Right hindlimb (tissue), 1 donor: Measurements from ENCODE around the gene MOB1B.
A peak's percentile ranks its signal among the peaks of the same experiment; 100 is the strongest.
"Not testable (repeated sequence)": the region's sequence is repeated elsewhere in the genome, so short reads cannot be mapped to it uniquely, and the experiment has no call there.

ENCODE experiments used
- DNase-seq: peaks from one replicate; pipeline ENCODE4 v3.0.0-alpha.2; 2018

MOB1B gene

DNA sequence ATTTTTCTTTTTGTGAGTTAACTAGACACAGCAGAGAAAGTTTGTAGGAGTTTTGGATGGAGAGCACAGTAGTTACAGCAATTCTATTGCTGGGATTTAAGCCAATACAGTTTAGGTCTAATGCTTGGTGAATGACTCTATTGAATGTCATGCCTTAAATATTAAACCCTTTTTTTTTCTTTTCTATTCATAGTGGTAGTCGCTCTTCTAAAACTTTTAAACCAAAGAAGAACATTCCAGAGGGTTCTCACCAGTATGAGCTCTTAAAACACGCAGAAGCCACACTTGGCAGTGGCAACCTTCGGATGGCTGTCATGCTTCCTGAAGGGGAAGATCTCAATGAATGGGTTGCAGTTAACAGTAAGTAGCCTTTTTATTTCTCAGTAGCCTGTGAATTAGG is 56.5 kb downstream of the MOB1B start:
- DNase-seq, result no peak

DNA sequence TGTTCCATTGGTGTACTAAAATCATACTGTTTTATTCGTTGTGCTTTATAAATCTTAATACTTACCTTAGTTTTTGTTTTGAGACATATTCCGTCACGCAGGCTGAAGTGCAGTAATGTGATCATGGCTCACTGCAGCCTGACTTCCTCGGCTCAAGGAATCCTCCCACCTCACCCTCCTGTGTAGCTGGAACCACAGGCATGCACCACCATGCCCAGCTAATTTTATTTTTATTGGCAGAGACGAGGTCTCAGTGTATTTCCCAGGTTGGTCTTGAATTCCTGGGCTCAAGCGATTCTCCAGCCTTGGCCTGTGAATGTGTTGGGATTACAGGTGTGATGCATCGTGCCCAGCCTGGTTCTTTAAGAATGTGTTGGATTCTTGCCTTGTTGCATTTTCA is 66.9 kb downstream of the MOB1B start:
- no peak for DNase-seq

DNA sequence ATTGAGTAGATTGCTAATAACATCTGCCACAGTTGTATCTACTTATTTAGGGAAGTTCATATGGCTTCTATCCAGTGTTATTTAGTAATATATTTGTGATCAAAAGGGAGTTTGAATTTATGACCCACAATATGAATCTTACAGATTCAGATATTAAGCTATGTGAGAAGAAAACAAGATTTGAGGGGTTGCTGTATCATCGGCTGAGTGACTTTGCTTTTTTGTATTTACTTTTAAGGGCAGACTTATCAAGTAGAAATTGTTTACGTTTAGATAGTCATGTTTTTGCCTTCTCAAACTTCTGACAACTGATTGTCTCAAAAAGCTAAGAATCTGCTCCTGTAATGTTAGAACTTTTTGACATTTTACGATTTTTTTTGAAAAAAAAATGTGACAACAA is 74.1 kb downstream of the MOB1B start:
- no peak for DNase-seq

DNA sequence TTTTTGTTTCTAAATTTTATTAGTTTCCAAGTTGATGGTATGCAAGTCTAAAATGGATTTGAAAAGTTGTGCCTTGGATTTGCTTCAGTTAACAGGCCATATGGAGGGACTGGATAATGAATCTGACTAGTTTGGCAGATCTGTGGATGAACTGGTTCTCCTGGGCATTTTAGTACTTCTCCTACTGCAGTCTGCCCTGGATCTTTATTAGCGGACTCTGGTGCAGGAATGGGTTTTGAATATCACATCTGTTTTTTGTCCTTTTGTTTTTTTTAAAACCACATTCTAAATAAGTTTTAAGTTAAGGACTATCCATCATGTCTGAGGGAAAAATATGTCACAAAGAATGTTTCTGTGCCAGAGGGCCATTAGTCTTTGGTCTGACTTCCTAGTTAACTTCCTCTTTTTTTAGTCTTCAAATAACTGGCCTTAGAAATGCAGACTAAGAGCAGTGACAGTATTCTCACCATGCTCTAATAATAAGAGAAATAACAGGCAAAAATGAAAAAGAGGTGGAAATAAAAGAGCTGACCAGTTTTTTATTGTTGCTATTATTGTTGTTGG is 77.4 kb downstream of the MOB1B start:
- no peak for DNase-seq

DNA sequence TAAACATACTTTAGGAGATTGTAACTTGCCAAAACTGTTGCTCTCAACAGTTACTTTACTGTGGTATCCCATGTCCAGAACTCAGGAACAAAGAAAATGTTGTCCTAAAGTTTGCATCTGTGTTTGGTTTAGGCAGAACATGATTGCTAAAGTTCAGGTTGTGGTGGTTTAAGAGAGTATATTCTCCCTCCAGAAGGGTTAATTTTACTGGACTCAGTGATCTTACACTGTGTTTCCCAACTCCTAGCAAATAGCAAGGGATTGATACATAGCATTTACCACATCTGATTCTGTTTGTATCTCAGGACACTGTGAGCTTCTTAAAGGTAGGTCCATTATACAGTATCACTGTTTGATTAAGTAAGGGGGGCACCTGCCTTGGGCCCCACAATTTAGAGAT is 78.0 kb downstream of the MOB1B start:
- no peak for DNase-seq

DNA sequence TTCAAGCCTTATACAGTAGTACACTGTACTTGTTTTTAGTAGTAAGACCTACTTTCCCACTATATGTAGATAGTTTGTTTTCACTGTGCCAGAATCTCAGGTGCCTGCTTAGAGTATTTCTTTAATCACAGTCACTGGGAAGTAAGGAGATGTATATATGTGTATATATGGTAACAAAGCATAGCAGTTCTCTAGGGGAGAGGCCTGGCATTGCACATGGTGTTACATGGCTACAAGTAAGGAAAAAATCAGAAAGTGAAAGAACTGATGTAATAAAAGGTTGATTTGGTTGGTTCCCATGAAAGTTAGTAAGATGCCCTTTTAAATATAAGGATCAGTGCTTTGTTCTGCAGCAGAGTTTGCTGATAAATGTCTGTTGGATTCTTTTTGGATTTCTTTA is 81.9 kb downstream of the MOB1B start:
- no peak for DNase-seq

DNA sequence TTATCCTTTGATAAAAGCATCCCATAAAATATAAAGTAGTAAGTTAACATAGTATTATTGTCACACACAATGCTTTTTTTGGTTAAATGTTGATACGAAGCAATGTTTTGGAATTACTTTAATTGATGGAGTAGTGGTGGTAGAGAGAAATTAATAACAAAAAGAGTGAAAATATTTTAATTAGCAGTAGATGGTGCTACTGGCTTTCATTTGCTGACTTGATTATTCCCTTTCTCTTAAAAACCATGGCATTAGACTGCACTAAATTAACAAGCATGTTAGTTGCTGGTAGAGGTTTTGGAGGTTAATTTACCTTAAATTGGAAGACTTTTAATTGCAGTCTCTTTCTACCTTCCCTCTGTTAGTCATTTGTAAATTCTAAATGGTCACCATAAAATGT is 82.4 kb downstream of the MOB1B start:
- no peak for DNase-seq

DNA sequence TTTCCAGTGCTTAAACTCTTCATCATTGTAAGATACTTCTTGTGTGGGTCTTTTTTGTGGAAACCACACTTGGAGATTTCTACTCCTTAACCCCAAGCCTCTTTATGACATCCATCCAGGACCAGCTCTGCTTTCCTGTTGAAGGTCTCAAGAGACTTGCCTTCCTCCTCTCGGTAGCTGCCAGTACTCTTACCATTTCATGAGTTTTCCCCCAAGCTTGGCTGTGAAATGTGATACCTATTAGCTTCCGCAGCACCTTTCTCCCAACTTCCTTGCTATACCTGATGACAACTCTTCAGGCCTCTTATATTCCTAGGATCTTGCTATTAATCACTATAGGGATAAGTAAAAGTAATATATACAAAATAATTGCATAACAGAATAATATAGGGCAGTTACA is 89.4 kb downstream of the MOB1B start:
- DNase-seq, result no peak

DNA sequence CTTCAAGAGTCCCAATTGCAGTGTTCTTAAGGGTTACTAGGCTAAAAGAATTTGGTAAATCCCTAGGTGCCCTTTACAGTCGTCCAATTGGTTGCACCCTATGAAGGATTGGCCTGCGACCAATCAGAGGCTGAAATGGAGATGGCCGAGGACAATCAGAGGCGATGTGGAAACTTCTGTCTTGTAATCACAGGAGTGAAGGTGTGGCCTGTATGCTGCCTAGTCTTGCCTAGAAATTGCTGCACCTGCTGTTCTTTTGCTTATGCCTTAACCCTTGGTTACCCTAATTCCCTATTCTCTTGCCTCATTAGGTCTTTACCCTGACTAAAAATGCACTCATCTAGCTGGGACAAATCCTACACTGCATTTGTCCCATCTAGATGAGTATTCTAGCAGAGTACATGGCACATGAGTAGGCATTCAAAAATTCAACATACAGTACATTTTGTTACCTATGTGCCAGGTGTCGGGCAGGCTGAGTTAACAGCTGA is 90.3 kb downstream of the MOB1B start:
- no peak for DNase-seq

DNA sequence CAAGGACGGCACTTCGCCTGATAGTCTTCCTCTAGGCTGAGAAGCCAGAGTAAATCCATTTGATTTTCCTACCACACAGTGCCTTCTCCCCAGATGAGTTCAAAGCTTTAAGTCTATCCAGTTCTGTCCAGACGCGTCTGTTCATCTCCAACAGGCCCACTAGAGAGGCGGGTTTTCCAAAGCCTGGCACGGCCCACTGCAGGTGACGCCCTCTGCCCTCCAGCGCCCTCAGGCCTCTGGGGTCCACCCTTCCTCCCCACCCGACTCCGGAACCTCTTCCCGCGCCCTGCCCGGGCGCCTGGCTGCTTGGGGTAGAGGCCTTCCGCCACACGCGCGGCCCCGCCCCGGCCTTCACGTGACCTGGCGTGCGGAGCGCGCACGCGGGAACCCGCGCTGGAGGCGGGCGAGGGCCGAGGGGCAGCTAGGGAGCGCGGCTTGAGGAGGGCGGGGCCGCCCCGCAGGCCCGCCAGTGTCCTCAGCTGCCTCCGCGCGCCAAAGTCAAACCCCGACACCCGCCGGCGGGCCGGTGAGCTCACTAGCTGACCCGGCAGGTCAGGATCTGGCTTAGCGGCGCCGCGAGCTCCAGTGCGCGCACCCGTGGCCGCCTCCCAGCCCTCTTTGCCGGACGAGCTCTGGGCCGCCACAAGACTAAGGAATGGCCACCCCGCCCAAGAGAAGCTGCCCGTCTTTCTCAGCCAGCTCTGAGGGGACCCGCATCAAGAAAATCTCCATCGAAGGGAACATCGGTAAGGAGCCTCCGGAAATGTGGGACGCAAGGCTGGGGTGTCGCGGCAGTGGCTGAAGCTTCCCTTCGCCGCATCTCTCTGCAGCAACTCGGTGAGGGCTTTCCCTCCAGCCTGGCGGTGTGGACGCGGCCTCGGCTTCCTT is 91.3 kb downstream of the MOB1B start, which contains the start of gene DCK:
Gene DCK (plus strand): TSS at position 469 of the 888 bp plus-strand sequence. CDS start 187 bp downstream, at position 656.
- DNase-seq, result peak; percentile 94

DNA sequence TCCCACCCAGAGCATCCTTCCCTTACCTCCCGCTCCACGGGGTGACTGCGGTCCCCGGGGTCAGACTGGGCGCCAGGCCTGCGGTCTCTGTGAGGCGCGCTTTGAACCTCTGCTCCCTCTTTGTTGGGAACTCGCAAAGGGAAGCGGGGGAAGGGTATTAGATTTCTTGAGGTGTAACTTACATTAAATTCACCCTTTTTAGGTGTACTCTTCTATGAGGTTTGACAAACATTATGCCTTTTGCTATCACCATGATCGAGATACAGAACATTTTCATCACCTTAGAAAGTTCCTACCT is 91.8 kb downstream of the MOB1B start:
- DNase-seq, result no peak

DNA sequence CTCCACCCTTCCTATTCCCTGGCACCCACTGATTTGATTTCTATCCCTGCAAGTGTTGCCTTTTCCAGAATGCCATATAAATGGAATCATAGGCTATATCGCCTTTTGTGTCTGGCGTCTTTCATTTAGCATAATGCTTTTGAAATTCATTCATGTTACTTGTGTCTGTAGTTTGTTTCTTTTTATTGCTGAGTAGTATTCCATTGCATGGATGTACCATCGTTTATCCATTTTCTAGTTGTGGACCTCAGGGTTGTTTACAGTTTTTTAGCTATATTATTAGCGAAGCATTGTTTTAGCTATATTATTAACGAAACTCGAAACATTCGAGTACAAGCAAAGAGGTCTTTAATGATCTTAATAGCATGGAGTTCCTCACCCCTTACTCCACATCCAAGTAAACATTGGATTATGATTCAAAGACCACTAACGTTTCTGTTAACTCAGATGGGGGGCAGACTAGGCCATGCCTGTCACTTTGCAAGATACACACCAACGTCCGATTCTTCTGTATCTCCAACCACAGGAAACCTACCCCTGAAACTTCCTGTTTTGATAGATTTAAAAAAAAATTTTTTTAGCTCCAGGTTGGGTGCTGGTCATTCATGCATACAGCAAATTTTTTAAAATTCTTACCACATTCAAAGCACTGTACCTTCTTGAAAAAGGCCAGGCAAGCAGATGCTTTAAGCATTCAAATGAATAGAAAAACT is 92.4 kb downstream of the MOB1B start:
- no peak for DNase-seq

DNA sequence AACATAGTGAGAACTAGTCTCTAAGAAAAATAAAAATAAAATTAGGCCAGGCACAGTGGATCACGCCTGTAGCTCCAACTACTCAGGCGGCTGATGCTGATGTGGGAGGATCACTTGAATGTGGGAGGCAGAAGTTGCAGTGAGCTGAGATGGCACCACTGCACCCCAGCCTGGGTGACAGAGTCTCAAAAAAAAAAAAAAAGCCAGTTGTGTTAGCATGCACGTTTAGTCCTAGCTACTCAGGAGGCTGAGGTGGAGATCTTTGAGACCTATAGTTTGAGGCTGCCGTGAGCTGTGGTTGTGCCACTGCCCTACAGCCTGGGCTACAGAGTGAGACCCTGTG is 93.8 kb downstream of the MOB1B start:
- no peak for DNase-seq

DNA sequence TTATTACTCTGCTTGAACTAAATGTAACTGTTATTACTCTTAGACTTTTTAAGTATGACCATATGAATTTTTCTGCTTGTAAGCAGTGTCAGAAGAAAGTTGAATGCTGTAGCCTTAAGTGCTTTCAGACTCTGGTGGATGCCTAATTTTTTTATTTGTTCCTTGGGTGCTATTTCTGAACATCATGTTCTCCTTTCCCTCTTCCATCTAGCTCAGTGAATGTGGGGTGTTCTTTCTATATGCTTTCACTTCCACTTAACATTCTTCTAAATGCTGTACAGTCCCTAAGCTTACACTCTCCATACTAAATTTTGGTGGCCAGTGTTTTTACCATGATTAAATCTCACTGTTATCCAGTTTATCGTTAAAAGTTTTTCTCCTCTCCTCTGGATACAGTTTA is 94.9 kb downstream of the MOB1B start:
- DNase-seq, result no peak

DNA sequence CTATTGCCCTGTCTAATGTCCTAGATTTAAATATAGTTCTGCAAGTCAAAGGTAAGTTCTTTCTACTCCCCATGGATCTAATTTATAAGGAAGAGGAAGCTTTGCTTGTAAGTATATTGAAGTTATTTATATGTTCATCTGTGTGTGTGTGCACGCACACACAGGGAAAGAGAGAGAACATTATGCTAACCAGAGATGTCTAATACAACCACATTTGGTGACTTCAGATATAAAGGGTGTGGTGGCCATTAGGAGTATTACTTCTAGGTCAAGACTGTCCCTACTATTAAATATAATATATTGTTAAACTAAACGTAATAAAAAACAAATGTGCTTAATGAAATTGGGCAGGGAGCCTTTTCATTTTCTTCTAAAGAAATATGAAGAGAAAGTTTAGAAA is 95.4 kb downstream of the MOB1B start:
- DNase-seq, result no peak

DNA sequence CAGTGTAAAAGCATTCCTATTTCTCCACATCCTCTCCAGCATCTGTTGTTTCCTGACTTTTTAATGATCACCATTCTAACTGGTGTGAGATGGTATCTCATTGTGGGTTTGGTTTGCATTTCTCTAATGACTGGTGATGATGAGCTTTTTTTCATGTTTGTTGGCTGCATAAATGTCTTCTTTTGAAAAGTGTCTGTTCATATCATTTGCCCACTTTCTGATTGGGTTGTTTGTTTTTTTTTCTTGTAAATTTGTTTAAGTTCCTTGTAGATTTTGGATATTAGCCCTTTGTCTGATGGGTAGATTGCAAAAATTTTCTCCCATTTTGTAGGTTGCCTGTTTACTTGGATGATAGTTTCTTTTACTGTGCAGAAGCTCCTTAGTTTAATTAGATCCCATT is 97.5 kb downstream of the MOB1B start:
- DNase-seq, result not testable (repeated sequence)

DNA sequence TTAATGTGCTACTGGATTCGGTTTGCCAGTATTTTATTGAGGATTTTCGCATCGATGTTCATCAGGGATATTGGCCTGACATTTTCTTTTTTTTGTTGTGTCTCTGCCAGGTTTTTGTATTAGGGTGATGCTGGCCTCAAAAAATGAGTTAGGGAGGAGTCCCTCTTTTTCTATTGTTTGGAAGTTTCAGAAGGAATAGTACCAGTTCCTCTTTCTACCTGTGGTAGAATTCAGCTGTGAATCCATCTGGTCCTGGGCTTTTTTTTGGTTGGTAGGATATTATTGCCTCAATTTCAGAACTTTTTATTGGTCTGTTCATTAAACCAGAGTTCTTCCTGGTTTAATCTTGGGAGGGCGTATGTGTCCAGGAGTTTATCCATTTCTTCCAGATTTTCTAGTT is 99.2 kb downstream of the MOB1B start:
- not testable (repeated sequence) for DNase-seq

DNA sequence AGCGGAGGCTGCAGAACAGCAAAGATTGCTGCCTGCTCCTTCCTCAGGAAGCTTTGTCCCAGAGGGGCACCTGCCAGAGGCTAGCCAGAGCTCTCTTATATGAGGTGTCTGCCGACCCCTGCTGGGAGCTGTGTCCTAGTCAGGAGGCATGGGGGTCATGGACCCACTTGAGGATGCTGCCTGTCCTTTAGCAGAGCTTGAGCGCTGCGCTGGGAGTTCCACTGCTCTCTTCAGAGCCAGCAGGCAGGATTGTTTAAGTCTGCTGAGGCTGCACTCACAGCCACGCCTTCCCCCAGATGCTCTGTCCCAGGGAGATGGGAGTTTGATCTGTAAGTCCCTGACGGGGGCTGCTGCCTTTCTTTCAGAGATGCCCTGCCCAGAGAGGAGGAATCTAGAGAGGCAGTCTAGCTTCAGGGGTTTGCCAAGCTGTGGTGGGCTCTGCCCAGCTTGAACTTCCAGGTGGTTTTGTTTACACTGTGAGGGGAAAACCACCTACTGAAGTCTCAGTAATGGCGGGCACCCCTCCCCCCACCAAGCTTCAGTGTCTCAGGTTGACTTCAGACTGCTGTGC is 102.2 kb downstream of the MOB1B start:
- DNase-seq, result no peak

DNA sequence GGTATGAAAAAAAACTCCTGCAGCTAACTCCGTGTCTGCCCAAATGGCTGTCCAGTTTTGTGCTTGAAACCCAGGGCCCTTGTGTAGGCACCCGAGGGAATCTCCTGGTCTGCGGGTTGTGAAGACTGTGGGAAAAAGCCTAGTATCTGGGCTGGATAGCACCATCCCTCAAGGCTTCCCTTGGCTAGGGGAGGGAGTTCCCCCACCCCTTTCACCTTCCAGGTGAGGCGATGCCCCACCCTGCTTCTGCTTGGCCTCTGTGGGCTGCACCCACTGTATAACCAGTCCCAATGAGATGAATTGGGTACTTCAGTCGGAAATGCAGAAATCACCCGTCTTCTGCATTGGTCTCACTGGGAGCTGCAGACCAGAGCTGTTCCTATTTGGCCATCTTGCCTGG is 102.9 kb downstream of the MOB1B start:
- not testable (repeated sequence) for DNase-seq

DNA sequence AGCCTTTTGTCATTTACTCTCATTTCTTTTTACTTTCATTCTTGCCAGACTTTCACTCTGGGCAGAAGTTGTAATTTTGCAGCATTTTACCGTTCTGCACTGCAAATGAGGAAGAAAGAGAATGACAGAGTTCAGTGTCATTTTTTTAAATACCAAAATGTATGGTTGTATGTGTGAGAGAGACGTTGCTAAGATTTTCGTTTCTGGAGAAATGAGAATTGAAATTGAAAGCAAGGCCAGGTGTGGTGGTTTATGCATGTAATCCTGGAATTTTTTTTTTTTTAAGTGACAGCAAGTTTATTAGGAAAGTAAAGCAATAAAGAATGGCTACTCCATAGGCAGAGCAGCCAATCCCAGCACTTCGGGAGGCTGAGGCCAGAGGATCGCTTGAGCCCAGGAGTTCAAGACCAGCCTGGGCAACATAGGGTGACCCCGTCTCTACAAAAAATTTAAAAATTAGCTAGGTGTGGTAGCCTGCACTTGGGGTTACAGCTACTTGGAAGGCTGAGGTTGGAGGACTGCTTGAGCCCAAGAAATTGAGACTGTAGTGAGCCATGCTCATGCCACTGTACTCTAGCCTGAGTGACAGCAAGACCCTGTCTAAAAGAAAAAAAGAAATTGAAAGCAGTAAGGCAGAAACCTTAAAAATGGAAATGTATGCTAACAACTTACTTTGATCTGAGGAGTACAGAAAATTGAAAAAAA is 104.2 kb downstream of the MOB1B start:
- no peak for DNase-seq

DNA sequence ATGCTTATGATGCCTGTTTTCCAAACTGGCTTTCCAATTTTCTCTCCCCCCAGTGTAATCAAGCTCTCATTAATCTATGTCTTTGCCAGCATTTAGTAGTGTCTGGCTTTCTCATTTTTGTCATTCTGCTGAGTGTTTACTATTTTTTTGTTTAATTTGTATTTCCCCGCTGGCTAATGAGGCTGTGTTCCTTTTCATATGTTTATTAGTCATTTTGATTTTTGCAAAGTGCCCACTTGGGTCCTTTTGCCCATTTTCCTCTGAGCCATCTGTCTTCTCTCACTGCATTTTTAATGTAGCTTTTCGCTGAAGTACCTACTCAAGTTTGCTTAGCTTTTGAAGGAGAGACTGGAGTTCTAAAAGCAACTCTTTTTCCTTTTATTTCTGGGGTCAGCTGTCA is 106.0 kb downstream of the MOB1B start:
- DNase-seq, result no peak

DNA sequence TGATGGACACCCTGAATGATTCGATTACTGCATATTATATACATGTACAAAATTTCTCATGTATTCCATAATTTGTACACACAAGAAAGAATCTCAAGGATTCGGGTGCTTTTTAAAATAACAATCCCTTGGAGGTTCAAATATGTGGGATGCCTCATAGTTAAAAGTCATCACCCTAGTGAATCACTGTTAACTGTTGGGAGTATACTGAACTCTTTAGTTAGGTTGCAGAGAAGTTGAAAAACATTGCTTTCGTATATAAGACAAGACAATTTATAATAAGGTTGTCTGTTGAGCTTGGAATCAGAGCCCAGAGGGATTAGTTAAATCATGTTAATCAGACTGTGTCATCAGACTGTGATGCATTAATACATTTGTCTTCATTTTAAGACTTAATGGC is 106.9 kb downstream of the MOB1B start:
- DNase-seq, result no peak
